Measurements from ENCODE around the gene PDILT.

The PDILT gene

GRCh38 chr16:20363191-20363590 lies 41.3 kb downstream of the PDILT start:
- TF ChIP-seq NFIC (IDR thresholded peaks at IDR 0.05) (no peak), FOXM1 (IDR thresholded peaks at IDR 0.05; ENCODE audit: borderline replicate concordance, low read depth) (no peak), CREB1 (IDR thresholded peaks at IDR 0.05; ENCODE audit: low read depth) (no peak), EP300 (IDR thresholded peaks at IDR 0.05; ENCODE audit: borderline replicate concordance) (no peak), REST (IDR thresholded peaks at IDR 0.05; ENCODE audit: low read depth) (no peak), RAD21 (IDR thresholded peaks at IDR 0.05; ENCODE audit: low read depth) (no peak), MAX (IDR thresholded peaks at IDR 0.05) (no peak), YY1 (IDR thresholded peaks at IDR 0.05; ENCODE audit: low read depth) (no peak), CEBPB (IDR thresholded peaks at IDR 0.05) (no peak), ZBTB7A (IDR thresholded peaks at IDR 0.05; ENCODE audit: low read depth) (no peak), TAF1 (IDR thresholded peaks at IDR 0.05; ENCODE audit: low read depth) (no peak), TCF12 (IDR thresholded peaks at IDR 0.05; ENCODE audit: low read depth) (no peak), EGR1 (IDR thresholded peaks at IDR 0.05) (no peak)
- TF ChIP-seq, protein P1, sequence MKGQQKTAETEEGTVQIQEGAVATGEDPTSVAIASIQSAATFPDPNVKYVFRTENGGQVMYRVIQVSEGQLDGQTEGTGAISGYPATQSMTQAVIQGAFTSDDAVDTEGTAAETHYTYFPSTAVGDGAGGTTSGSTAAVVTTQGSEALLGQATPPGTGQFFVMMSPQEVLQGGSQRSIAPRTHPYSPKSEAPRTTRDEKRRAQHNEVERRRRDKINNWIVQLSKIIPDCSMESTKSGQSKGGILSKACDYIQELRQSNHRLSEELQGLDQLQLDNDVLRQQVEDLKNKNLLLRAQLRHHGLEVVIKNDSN (IDR thresholded peaks at IDR 0.05), result no peak

DNA sequence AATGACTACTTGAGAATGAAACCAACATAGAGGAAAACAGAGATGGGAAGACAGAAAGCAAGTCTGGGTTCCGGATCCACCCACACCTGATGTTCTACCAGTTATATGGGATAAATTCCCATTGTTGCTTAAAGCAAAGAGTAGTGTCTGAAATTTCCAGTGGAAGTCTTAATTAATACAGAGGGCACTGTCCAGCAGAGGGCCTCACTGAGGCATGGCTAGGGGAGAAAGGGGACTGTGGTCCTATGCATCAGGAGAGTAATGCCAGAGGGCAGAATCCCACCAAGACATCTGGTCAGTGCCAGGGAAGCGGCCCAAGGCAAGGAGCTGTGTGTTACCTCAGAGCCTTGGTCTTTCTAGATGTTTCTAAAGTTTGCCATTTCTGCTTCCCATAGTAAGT lies 44.5 kb downstream of the PDILT start:
- no peak for TF ChIP-seq MAX (IDR thresholded peaks at IDR 0.05)

DNA sequence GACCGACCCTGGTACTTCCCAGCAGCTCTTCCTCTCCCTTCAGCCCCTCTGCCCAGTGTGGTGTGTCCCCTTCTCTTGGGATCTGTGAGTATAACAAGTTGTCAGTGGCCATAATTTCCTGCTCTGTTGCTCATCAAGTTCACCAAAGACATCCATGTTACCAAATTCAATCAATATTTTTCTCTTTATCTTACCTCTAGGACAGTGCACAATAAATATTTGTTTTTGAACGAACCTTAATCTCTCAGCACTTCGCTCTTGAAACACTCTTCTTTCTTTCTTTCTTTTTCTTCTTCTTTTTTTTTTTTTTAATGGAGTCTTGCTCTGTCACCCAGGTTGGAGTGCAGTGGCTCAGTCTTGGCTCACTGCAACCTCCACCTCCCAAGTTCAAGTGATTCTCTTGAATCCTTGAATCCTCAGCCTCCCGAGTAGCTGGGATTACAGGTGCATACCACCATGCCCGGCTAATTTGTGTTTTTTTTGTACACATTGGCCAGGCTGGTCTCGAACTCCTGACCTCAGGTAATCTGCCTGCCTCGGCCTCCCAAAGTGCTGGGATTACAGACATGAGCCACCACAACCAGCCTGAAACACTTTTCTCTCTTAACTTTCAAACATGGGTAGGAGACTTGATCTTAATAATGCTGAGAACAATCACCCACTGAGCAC lies 49.3 kb downstream of the PDILT start:
- TF ChIP-seq NFIC (IDR thresholded peaks at IDR 0.05) (no peak), YY1 (IDR thresholded peaks at IDR 0.05; ENCODE audit: low read depth) (no peak), ZBTB7A (IDR thresholded peaks at IDR 0.05; ENCODE audit: low read depth) (no peak), EP300 (IDR thresholded peaks at IDR 0.05; ENCODE audit: borderline replicate concordance) (no peak), CREB1 (IDR thresholded peaks at IDR 0.05; ENCODE audit: low read depth) (no peak)
- TF ChIP-seq, protein P1 (IDR thresholded peaks at IDR 0.05), result no peak

DNA sequence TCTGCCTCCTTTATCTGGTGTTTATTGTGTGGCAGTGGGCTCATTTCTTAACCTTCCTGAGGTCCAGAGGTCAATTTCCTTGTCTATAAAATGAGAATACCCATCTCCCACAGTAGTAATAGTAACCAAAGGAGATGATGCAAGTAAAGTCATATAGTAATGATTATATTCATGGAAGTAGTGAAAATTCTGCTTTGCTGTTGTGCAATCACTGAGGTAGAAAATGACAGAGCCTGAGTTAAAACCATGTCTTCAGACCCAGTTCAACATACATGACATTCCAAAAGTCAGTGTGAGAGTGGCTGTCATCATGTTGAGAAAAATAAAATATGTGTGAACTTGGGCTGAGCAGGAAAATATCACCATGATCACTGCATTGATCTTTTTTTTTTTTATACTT lies 51.2 kb downstream of the PDILT start:
- TF ChIP-seq EP300 (IDR thresholded peaks at IDR 0.05; ENCODE audit: borderline replicate concordance) (no peak), TAF1 (IDR thresholded peaks at IDR 0.05; ENCODE audit: low read depth) (no peak), RAD21 (IDR thresholded peaks at IDR 0.05; ENCODE audit: low read depth) (no peak), FOXM1 (IDR thresholded peaks at IDR 0.05; ENCODE audit: borderline replicate concordance, low read depth) (no peak), TCF12 (IDR thresholded peaks at IDR 0.05; ENCODE audit: low read depth) (no peak), YY1 (IDR thresholded peaks at IDR 0.05; ENCODE audit: low read depth) (no peak), CEBPB (IDR thresholded peaks at IDR 0.05) (no peak), TEAD4 (IDR thresholded peaks at IDR 0.05) (no peak), CREB1 (IDR thresholded peaks at IDR 0.05; ENCODE audit: low read depth) (no peak), MAX (IDR thresholded peaks at IDR 0.05) (no peak), REST (IDR thresholded peaks at IDR 0.05; ENCODE audit: low read depth) (no peak), ZBTB7A (IDR thresholded peaks at IDR 0.05; ENCODE audit: low read depth) (no peak), NFIC (IDR thresholded peaks at IDR 0.05) (no peak), EGR1 (IDR thresholded peaks at IDR 0.05) (no peak)
- TF ChIP-seq, protein P1 (IDR thresholded peaks at IDR 0.05), result no peak

- TF ChIP-seq CREB1 (IDR thresholded peaks at IDR 0.05; ENCODE audit: low read depth), result no peak
Observed at GRCh38 chr16:20352615-20353014, 51.9 kb downstream of the PDILT start, which contains the start of gene UMOD. Gene UMOD (minus strand): TSS chr16:20352715. CDS start chr16:20350737, 1,978 bp downstream.

- TF ChIP-seq CEBPB (IDR thresholded peaks at IDR 0.05) (no peak), TAF1 (IDR thresholded peaks at IDR 0.05; ENCODE audit: low read depth) (no peak), RAD21 (IDR thresholded peaks at IDR 0.05; ENCODE audit: low read depth) (no peak), ZBTB7A (IDR thresholded peaks at IDR 0.05; ENCODE audit: low read depth) (no peak), NFIC (IDR thresholded peaks at IDR 0.05) (no peak), EGR1 (IDR thresholded peaks at IDR 0.05) (no peak), YY1 (IDR thresholded peaks at IDR 0.05; ENCODE audit: low read depth) (no peak), TEAD4 (IDR thresholded peaks at IDR 0.05) (no peak), FOXM1 (IDR thresholded peaks at IDR 0.05; ENCODE audit: borderline replicate concordance, low read depth) (no peak), REST (IDR thresholded peaks at IDR 0.05; ENCODE audit: low read depth) (no peak)
- TF ChIP-seq, protein P1 (IDR thresholded peaks at IDR 0.05), result no peak
Observed at GRCh38 chr16:20349615-20350014, 54.9 kb downstream of the PDILT start.
